CD4-positive, alpha-beta T cell treated with Interleukin-12 subunit alpha and Interleukin-12 subunit beta, for 1 hour (primary cell): ENCODE measurements around the gene AP3B2.
"Not testable (repeated sequence)": the region's sequence is repeated elsewhere in the genome, so short reads cannot be mapped to it uniquely, and the experiment has no call there.

Source experiments
- DNase-seq: peaks from one replicate; pipeline ENCODE4 v3.0.0-alpha.2; 2020

Gene AP3B2, protein sequence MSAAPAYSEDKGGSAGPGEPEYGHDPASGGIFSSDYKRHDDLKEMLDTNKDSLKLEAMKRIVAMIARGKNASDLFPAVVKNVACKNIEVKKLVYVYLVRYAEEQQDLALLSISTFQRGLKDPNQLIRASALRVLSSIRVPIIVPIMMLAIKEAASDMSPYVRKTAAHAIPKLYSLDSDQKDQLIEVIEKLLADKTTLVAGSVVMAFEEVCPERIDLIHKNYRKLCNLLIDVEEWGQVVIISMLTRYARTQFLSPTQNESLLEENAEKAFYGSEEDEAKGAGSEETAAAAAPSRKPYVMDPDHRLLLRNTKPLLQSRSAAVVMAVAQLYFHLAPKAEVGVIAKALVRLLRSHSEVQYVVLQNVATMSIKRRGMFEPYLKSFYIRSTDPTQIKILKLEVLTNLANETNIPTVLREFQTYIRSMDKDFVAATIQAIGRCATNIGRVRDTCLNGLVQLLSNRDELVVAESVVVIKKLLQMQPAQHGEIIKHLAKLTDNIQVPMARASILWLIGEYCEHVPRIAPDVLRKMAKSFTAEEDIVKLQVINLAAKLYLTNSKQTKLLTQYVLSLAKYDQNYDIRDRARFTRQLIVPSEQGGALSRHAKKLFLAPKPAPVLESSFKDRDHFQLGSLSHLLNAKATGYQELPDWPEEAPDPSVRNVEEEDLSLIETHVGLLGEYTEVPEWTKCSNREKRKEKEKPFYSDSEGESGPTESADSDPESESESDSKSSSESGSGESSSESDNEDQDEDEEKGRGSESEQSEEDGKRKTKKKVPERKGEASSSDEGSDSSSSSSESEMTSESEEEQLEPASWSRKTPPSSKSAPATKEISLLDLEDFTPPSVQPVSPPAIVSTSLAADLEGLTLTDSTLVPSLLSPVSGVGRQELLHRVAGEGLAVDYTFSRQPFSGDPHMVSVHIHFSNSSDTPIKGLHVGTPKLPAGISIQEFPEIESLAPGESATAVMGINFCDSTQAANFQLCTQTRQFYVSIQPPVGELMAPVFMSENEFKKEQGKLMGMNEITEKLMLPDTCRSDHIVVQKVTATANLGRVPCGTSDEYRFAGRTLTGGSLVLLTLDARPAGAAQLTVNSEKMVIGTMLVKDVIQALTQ

DNA sequence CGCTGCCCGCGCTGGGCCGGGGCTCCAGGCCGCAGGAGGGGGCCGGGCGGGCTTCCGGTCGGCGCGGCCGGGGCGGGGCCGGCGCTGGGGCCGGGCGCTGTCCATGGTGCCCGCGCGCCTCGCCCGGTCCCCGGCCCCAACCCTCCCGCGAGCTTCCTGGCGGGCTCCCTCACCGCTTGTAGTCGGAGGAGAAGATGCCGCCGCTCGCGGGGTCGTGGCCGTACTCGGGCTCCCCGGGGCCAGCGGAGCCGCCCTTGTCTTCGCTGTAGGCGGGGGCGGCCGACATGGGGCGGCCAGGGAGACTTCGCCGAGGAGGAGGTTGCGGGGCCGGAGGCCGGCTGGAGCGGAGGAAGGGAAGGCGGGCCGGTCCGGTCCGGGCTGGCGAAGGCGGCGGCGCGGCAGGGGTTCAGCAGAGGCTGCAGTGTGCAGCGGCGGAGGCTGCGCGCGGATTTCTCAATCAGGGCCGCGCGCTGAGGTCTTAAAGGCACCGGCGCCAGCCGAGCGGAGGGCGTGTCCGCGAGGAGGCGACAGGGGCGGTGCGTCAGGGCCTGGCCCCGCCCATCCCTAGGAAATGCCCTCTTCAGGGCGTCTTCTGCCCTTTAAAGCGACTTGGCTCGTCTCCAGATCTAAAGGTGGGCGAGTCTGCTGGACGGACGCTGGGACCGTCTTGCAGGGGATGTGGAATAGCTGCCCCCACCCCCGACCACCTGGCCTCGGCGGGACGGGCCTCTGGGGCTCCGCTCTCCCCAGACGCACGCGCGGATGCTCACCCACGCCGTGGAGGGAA lies at the start of gene AP3B2:
AP3B2 (minus strand) TSS at position 455 of the 787 bp plus-strand sequence; CDS start at position 286, 169 bp downstream.
- peak; percentile 74 for DNase-seq

- no peak for DNase-seq
Measured at GRCh38 chr15:82751308-82751707, 41.6 kb upstream of the AP3B2 start.

- no peak for DNase-seq
Measured at GRCh38 chr15:82750831-82751180, 41.1 kb upstream of the AP3B2 start.

GRCh38 chr15:82749951-82750830 lies 40.5 kb upstream of the AP3B2 start:
- peak; percentile 83 for DNase-seq

GRCh38 chr15:82748315-82748714 lies 38.6 kb upstream of the AP3B2 start:
- no peak for DNase-seq

- no peak for DNase-seq
Measured at GRCh38 chr15:82743810-82744209, 34.1 kb upstream of the AP3B2 start.

DNA sequence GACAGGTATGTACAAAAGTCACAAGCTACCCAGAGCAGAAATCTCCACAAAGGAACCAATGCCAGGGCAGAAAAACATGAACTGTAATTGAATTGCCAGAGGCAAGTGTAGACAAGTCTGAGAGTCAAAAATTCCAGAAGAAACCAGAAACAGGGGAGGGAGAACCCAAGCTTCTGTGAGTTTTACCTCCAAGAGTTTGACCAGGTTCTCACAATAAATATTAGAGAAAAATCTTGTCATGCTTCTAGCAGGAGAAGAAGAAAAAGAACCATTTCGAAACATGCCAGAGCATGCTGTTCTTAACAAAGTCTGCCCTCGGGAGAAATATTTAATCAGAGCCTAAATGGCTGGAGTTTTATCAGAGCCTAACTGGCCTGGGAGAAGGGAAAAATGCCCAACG lies 32.5 kb upstream of the AP3B2 start:
- DNase-seq, result no peak

GRCh38 chr15:82739086-82739485 lies 29.4 kb upstream of the AP3B2 start:
- no peak for DNase-seq

GRCh38 chr15:82737975-82738374 lies 28.3 kb upstream of the AP3B2 start:
- no peak for DNase-seq

DNA sequence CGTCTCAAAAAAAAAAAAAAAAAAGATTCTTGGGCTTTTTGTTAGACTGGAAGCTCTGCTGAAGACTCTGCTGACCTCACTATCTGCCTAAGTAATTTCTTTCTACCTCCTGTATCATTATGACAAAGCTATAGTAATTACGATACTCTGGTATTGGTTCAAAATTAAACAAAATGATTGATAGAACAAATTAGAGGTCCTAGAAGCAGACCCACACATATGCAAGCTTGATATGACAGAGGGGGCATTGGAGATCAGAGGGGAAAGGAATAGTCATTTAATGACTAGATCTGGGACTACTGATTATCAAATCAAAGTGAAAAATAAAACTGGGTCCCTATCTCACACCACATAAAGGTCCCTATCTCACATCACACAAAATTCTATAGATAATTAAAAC lies 21.9 kb upstream of the AP3B2 start:
- DNase-seq, result no peak

- no peak for DNase-seq
Measured at GRCh38 chr15:82730022-82730530, 20.4 kb upstream of the AP3B2 start.

DNA sequence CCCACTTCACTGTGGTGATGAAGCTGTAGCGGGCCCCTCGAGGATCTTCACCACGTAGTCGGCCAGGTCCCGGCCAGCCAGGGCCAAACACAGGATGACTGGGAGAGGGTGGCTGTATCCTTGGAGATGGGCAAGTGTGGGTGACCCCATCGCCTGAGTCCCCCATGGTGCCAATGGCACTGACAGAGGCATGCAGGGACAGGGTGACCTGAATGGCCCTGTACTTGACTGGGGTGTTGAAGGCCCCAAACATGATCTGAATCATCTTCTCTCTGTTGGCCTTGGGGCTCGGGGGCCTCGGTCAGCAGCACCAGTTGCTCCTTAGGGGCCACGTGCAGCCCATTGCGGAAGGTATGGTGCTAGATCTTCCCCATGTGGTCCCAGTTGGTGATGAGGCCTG lies 17.1 kb upstream of the AP3B2 start:
- no peak for DNase-seq

- DNase-seq, result no peak
Measured at GRCh38 chr15:82715003-82715402, 5.3 kb upstream of the AP3B2 start.

GRCh38 chr15:82714016-82714415 lies 4.3 kb upstream of the AP3B2 start:
- DNase-seq, result no peak

DNA sequence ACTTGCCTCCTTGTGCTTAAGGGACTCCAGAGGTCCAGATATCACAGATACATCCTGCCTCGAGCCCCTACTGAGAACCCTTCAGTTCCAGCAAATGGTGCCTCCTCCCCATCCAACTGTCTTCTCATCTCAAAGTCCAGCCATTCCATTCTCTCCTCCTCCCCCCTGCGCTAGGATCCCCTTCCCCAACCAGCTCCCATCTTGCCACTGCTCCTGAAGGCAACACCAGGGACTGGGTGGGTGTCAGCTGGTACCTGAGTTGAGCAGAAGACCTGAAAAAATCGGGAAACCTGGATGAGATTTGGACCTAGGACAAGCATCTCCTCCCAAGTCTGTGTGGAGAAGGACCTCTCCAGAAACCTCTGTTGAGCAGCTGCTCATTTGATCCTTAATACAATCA lies 2.4 kb upstream of the AP3B2 start:
- DNase-seq, result no peak

DNA sequence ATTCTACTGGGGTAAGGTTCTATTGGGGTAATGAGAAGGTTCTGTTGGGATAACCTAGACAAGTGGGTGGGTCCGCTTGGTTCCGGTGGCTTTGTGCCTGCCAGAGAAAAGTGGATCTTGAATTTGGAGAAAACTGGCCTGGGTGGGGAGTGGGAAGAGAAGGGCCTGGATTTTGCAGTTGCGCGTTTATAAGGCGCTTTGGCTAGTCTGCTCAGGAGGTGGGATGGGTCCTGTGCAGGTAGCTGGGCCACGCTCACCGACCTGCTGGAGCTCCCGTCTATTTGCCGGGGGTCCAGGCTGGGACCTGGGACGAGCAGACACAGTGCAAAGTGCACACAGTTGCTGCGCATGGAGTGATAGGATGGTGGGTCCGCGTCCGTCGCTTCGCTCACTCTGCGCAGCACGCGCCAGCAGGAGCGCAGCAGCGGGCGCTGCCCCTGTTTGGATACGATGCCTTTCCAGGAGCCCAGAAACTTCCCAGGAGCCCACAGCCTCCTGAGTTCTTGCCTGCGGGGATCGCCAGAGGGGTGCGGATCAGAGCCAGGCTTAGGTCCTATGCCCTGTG lies 1.3 kb upstream of the AP3B2 start:
- DNase-seq, result no peak

- no peak for DNase-seq
Measured at GRCh38 chr15:82710208-82710555, 507 bp upstream of the AP3B2 start.

DNA sequence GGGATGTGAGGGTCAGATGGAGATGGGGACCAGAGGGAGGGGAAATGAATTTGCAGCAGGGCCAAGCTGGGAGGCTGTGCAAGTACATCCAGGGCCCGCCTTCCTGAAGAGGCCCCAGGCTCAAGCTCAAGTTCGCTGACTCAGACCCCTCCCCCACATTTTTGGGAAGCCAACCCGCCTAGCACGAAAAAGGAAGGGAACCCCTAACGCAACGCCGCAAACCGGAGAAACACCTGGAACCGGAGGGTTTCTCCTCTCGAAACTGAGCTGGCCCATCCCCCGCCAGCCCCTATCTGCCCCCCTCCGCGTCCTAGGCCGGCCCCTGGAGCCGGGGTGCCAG lies 624 bp downstream of the AP3B2 start:
- no peak for DNase-seq

- DNase-seq, result not testable (repeated sequence)
Measured at GRCh38 chr15:82705856-82706255, 3.8 kb downstream of the AP3B2 start.

- DNase-seq, result no peak
Measured at GRCh38 chr15:82699726-82700125, 9.9 kb downstream of the AP3B2 start.

GRCh38 chr15:82698711-82699345 lies 10.8 kb downstream of the AP3B2 start:
- no peak for DNase-seq
